BLaER1 (cell line): ENCODE measurements around the gene FAM210A.
"Not testable (repeated sequence)": the region's sequence is repeated elsewhere in the genome, so short reads cannot be mapped to it uniquely, and the experiment has no call there.

ENCODE experiments used
- H3K27ac ChIP-seq: shearing (Covaris generic); formaldehyde crosslinking; 2 replicates; pipeline ENCODE4 v1.8.1; 2022
- H3K27me3 ChIP-seq: shearing (Covaris generic); formaldehyde crosslinking; 2 replicates; pipeline ENCODE4 v1.8.1; 2022
- H3K36me3 ChIP-seq: shearing (Covaris generic); formaldehyde crosslinking; 2 replicates; pipeline ENCODE4 v1.8.1; 2022
- H3K4me1 ChIP-seq: shearing (Covaris generic); formaldehyde crosslinking; 2 replicates; pipeline ENCODE4 v1.8.1; 2022
- H3K4me2 ChIP-seq: shearing (Covaris generic); formaldehyde crosslinking; 2 replicates; pipeline ENCODE4 v1.8.1; 2022
- H3K4me3 ChIP-seq: shearing (Covaris generic); formaldehyde crosslinking; 2 replicates; pipeline ENCODE4 v1.8.1; 2022
- H3K9ac ChIP-seq: shearing (Covaris generic); formaldehyde crosslinking; 2 replicates; pipeline ENCODE4 v1.8.1; 2022
- H3K9me3 ChIP-seq: shearing (Covaris generic); formaldehyde crosslinking; 2 replicates; pipeline ENCODE4 v1.8.1; 2022
- H4K20me1 ChIP-seq: shearing (Covaris generic); formaldehyde crosslinking; 2 replicates; pipeline ENCODE4 v1.8.1; 2022
- Cebpa-rat ChIP-seq: shearing (Covaris generic); IDR thresholded peaks from 2 replicates; pipeline ENCODE4 v1.8.1; 2022

FAM210A gene

GRCh38 chr18:13710414-13710831, 15.9 kb downstream of the FAM210A start:
- no peak for TF ChIP-seq Cebpa-rat
- no peaks in the 10 kb centered on the region for H3K27me3 ChIP-seq
- no peak overlapping the region for H3K27ac ChIP-seq
- no peak overlapping the region for H3K4me3 ChIP-seq
- peaks cover 64% of the 10 kb centered on the region for H3K9me3 ChIP-seq
- no peaks in the 10 kb centered on the region for H3K4me1 ChIP-seq
- peaks cover 63% of the 10 kb centered on the region for H3K36me3 ChIP-seq
- H3K4me2 ChIP-seq = no peak overlapping the region
- H4K20me1 ChIP-seq = peaks cover 13% of the 10 kb centered on the region; the same call in 1 of the 2 replicates
- H3K9ac ChIP-seq = no peak overlapping the region

- Histone ChIP-seq H3K9ac (no peak overlapping the region), H3K4me3 (no peak overlapping the region), H3K27ac (no peak overlapping the region), H3K4me1 (no peaks in the 10 kb centered on the region), H3K9me3 (peaks cover 100% of the 10 kb centered on the region), H3K36me3 (peaks cover 78% of the 10 kb centered on the region), H3K4me2 (no peak overlapping the region), H3K27me3 (no peaks in the 10 kb centered on the region), H4K20me1 (no peaks in the 10 kb centered on the region)
- TF ChIP-seq Cebpa-rat = no peak
Observed at GRCh38 chr18:13703899-13704298, 22.5 kb downstream of the FAM210A start.

GRCh38 chr18:13700153-13700552, 26.2 kb downstream of the FAM210A start:
- H3K9ac ChIP-seq = no peak overlapping the region
- H3K9me3 ChIP-seq = peaks cover 96% of the 10 kb centered on the region
- no peak overlapping the region for H3K4me2 ChIP-seq
- no peak overlapping the region for H3K27ac ChIP-seq
- H4K20me1 ChIP-seq = no peaks in the 10 kb centered on the region
- no peaks in the 10 kb centered on the region for H3K4me1 ChIP-seq
- no peaks in the 10 kb centered on the region for H3K27me3 ChIP-seq
- no peak for TF ChIP-seq Cebpa-rat
- H3K4me3 ChIP-seq = no peak overlapping the region
- H3K36me3 ChIP-seq = peaks cover 64% of the 10 kb centered on the region

- Histone ChIP-seq H4K20me1 (no peaks in the 10 kb centered on the region), H3K4me3 (no peak overlapping the region), H3K36me3 (peaks cover 46% of the 10 kb centered on the region), H3K27me3 (no peaks in the 10 kb centered on the region), H3K4me2 (no peak overlapping the region), H3K27ac (no peak overlapping the region), H3K9ac (no peak overlapping the region), H3K9me3 (peaks cover 85% of the 10 kb centered on the region), H3K4me1 (no peaks in the 10 kb centered on the region)
- no peak for TF ChIP-seq Cebpa-rat
Observed at GRCh38 chr18:13696961-13697360, 29.4 kb downstream of the FAM210A start.

GRCh38 chr18:13695337-13695736, 31.0 kb downstream of the FAM210A start:
- not testable (repeated sequence) for H3K4me2 ChIP-seq, H3K4me3 ChIP-seq, H3K4me1 ChIP-seq, H4K20me1 ChIP-seq, H3K27ac ChIP-seq, H3K9ac ChIP-seq, H3K27me3 ChIP-seq
- Histone ChIP-seq H3K36me3 (peaks cover 36% of the 10 kb centered on the region), H3K9me3 (peaks cover 80% of the 10 kb centered on the region)

- H3K9me3 ChIP-seq = peaks cover 63% of the 10 kb centered on the region
- peaks cover 38% of the 10 kb centered on the region for H3K36me3 ChIP-seq
- H3K9ac ChIP-seq, H3K27me3 ChIP-seq, H3K27ac ChIP-seq, H3K4me1 ChIP-seq, H3K4me3 ChIP-seq, H3K4me2 ChIP-seq: not testable (repeated sequence)
- peaks cover 33% of the 10 kb centered on the region for H4K20me1 ChIP-seq
Observed at GRCh38 chr18:13690060-13690459, 36.3 kb downstream of the FAM210A start.

GRCh38 chr18:13688191-13689136, 37.9 kb downstream of the FAM210A start:
- no peak overlapping the region for H3K4me2 ChIP-seq
- peaks cover 37% of the 10 kb centered on the region for H4K20me1 ChIP-seq
- H3K4me1 ChIP-seq = no peaks in the 10 kb centered on the region
- H3K9ac ChIP-seq = no peak overlapping the region
- no peak for TF ChIP-seq Cebpa-rat
- H3K27ac ChIP-seq = no peak overlapping the region
- H3K4me3 ChIP-seq = no peak overlapping the region
- H3K9me3 ChIP-seq = peaks cover 53% of the 10 kb centered on the region
- H3K27me3 ChIP-seq = no peaks in the 10 kb centered on the region
- H3K36me3 ChIP-seq = peaks cover 38% of the 10 kb centered on the region

- Histone ChIP-seq H4K20me1 (peaks cover 66% of the 10 kb centered on the region), H3K36me3 (peaks cover 45% of the 10 kb centered on the region), H3K4me2 (no peak overlapping the region), H3K9ac (no peak overlapping the region), H3K27me3 (no peaks in the 10 kb centered on the region), H3K4me3 (no peak overlapping the region), H3K9me3 (peaks cover 30% of the 10 kb centered on the region), H3K27ac (no peak overlapping the region), H3K4me1 (no peaks in the 10 kb centered on the region)
- no peak for TF ChIP-seq Cebpa-rat
Observed at GRCh38 chr18:13684546-13684945, 41.8 kb downstream of the FAM210A start.

GRCh38 chr18:13681701-13682100, 44.7 kb downstream of the FAM210A start:
- Histone ChIP-seq H3K4me2 (no peak overlapping the region), H3K4me3 (no peak overlapping the region), H3K36me3 (peaks cover 32% of the 10 kb centered on the region), H3K9me3 (peaks cover 4% of the 10 kb centered on the region; the same call in 1 of the 2 replicates), H3K9ac (no peak overlapping the region), H3K4me1 (no peaks in the 10 kb centered on the region), H4K20me1 (peaks cover 50% of the 10 kb centered on the region), H3K27me3 (no peaks in the 10 kb centered on the region), H3K27ac (no peak overlapping the region)
- no peak for TF ChIP-seq Cebpa-rat

- Histone ChIP-seq H3K27ac (no peak overlapping the region), H3K9ac (no peak overlapping the region), H4K20me1 (peaks cover 49% of the 10 kb centered on the region), H3K27me3 (no peaks in the 10 kb centered on the region), H3K4me2 (no peak overlapping the region), H3K4me1 (no peaks in the 10 kb centered on the region), H3K36me3 (peaks cover 32% of the 10 kb centered on the region), H3K4me3 (no peak overlapping the region), H3K9me3 (peaks cover 4% of the 10 kb centered on the region; the same call in 1 of the 2 replicates)
- TF ChIP-seq Cebpa-rat = no peak
Observed at GRCh38 chr18:13680612-13681011, 45.7 kb downstream of the FAM210A start.

- not testable (repeated sequence) for H3K9me3 ChIP-seq, H3K27ac ChIP-seq, H3K9ac ChIP-seq, H3K4me3 ChIP-seq, H3K4me2 ChIP-seq, H3K4me1 ChIP-seq, H3K27me3 ChIP-seq
- H3K36me3 ChIP-seq = peaks cover 29% of the 10 kb centered on the region
- H4K20me1 ChIP-seq = peaks cover 35% of the 10 kb centered on the region
Observed at GRCh38 chr18:13677350-13677749, 49.0 kb downstream of the FAM210A start.
